HCT116 (cell line): ENCODE measurements around the gene DAGLB. TPM values are rescaled to one million over a fixed set of nuclear protein-coding genes. Genes with fewer than 3 reads are reported as not detected.

Experiments used
- ATAC-seq: fragments of 200-7000 bp; cut with Tn5 transposase; 2 replicates; pipeline ENCODE4 v1.9.1; 2020; ENCODE audit warnings: mild to moderate bottlenecking, moderate library complexity
- BruUV-seq: library from RNA; stranded (reverse); fragments of 400-500 nt; replicated peaks from 2 replicates; lab custom pipeline; 2021; lab: Mats Ljungman, UMichigan
- CTCF ChIA-PET: fragments of 300-600 bp; sonication (Branson Sonifier 250); formaldehyde crosslinking; loops from one replicate; lab custom pipeline; 2021; ENCODE audit warnings: antibody characterized with exemption; lab: Charles Lee
- POLR2A ChIA-PET: fragments of 300-600, 350-600 bp; sonication (Branson Sonifier 250); formaldehyde crosslinking; loops from one replicate; lab custom pipeline; 2021; ENCODE audit warnings: antibody characterized with exemption; lab: Charles Lee
- RAD21 ChIA-PET, 2 experiments: fragments of 300-600 bp; sonication (Branson Sonifier 250); formaldehyde crosslinking; loops; one replicate each; lab custom pipeline; 2023; ENCODE audit warnings: low total read pairs in 2 of 2; ENCODE audit not compliant: uncharacterized antibody in 2 of 2, unreplicated experiment in 2 of 2, low non-redundant PET in 1 of 2; lab: Charles Lee
- DNase-seq: peaks from one replicate; pipeline ENCODE4 v3.0.0-alpha.2; 2010; ENCODE audit warnings: low read depth, low spot score
- H2AFZ ChIP-seq: fragments of 200-600 bp; shearing (Covaris generic), sonication (generic); 2 replicates; pipeline ENCODE4 v1.6.1; 2017; ENCODE audit warnings: low read depth, mixed run types, mixed read lengths, antibody characterized with exemption, low read length; ENCODE audit not compliant: poor library complexity, severe bottlenecking
- H3K27ac ChIP-seq: 2 replicates; pipeline ENCODE4 v1.5.1; 2012; ENCODE audit warnings: low read depth, low read length
- H3K27me3 ChIP-seq: fragments of 200-600 bp; sonication (generic); 2 replicates; pipeline ENCODE4 v1.6.1; 2016; ENCODE audit warnings: mixed run types, low read length, mixed read lengths; ENCODE audit not compliant: insufficient read depth
- H3K36me3 ChIP-seq, 2 experiments: fragments of 200-500 bp in 1 of 2; fragments of 200-600 bp in 1 of 2; sonication (Bioruptor generic) in 1 of 2; sonication (generic) in 1 of 2; 2 replicates each; pipeline versions ENCODE4 v1.5.1 to v1.6.1; 2014 to 2016; ENCODE audit warnings: low read length in 2 of 2, inconsistent platforms in 1 of 2, mixed read lengths in 1 of 2, mixed run types in 1 of 2; ENCODE audit not compliant: insufficient read depth in 2 of 2, control insufficient read depth in 1 of 2
- H3K4me1 ChIP-seq, 2 experiments: fragments of 200-600 bp in 1 of 2; sonication (generic) in 1 of 2; 2 replicates each; pipeline versions ENCODE4 v1.5.1 to v1.6.1; 2012 to 2017; ENCODE audit warnings: low read length in 2 of 2, inconsistent platforms in 1 of 2, mild to moderate bottlenecking in 1 of 2, mixed read lengths in 1 of 2, mixed run types in 1 of 2, moderate library complexity in 1 of 2; ENCODE audit not compliant: insufficient read depth in 2 of 2, control insufficient read depth in 1 of 2
- H3K4me2 ChIP-seq: fragments of 200-600 bp; sonication (generic); 2 replicates; pipeline ENCODE4 v1.6.1; 2017; ENCODE audit warnings: mixed run types, low read length, mixed read lengths
- H3K4me3 ChIP-seq, 2 experiments: fragments of 200-600 bp in 1 of 2; sonication (generic) in 1 of 2; replicated peaks in 1 of 2; 2 replicates each; pipeline ENCODE4 v1.5.1; 2011 to 2016; ENCODE audit warnings: low read length in 2 of 2, control low read depth in 1 of 2, low read depth in 1 of 2, mild to moderate bottlenecking in 1 of 2, mixed read lengths in 1 of 2, mixed run types in 1 of 2
- H3K79me2 ChIP-seq: fragments of 200-600 bp; sonication (generic); 2 replicates; pipeline ENCODE4 v1.6.1; 2017; ENCODE audit warnings: mild to moderate bottlenecking, mixed run types, low read length, moderate library complexity, mixed read lengths; ENCODE audit not compliant: insufficient read depth
- H3K9ac ChIP-seq: fragments of 200-600 bp; sonication (generic); 2 replicates; pipeline ENCODE4 v1.6.1; 2016; ENCODE audit warnings: low read length, mixed read lengths
- H3K9me2 ChIP-seq: fragments of 200-600 bp; sonication (generic), shearing (Covaris generic); 2 replicates; pipeline ENCODE4 v1.6.1; 2017; ENCODE audit warnings: mixed run types, mild to moderate bottlenecking, moderate library complexity; ENCODE audit not compliant: insufficient read depth
- H3K9me3 ChIP-seq, 2 experiments: fragments of 200-500 bp in 1 of 2; fragments of 200-600 bp in 1 of 2; sonication (Bioruptor generic) in 1 of 2; sonication (generic) in 1 of 2; 2 replicates each; pipeline ENCODE4 v1.6.1; 2014 to 2017; ENCODE audit warnings: low read length in 2 of 2, mixed read lengths in 2 of 2, inconsistent platforms in 1 of 2, low read depth in 1 of 2, mild to moderate bottlenecking in 1 of 2, mixed run types in 1 of 2, moderate library complexity in 1 of 2; ENCODE audit not compliant: control insufficient read depth in 1 of 2, insufficient read depth in 1 of 2
- H4K20me1 ChIP-seq: fragments of 200-600 bp; sonication (generic), shearing (Covaris generic); 2 replicates; pipeline ENCODE4 v1.6.1; 2017; ENCODE audit warnings: mixed run types, mild to moderate bottlenecking, moderate library complexity; ENCODE audit not compliant: insufficient read depth
- ATF3 ChIP-seq: IDR thresholded peaks from 2 replicates; pipeline ENCODE4 v1.6.1; 2012
- ELF1 ChIP-seq: IDR thresholded peaks from 2 replicates; pipeline ENCODE4 v1.6.1; 2012; ENCODE audit warnings: low read depth, borderline replicate concordance
- EZH2 ChIP-seq: fragments of 200-600 bp; sonication (generic); IDR thresholded peaks from 2 replicates; pipeline ENCODE4 v1.6.1; 2017; ENCODE audit warnings: antibody characterized with exemption, mixed run types
- EZH2phosphoT487 ChIP-seq: fragments of 200-600 bp; IDR thresholded peaks from 2 replicates; pipeline ENCODE4 v1.6.1; 2018; ENCODE audit warnings: antibody characterized with exemption, borderline replicate concordance
- FOSL1 ChIP-seq: IDR thresholded peaks from 2 replicates; pipeline ENCODE4 v1.6.1; 2012; ENCODE audit warnings: low read depth
- JUND ChIP-seq: IDR thresholded peaks from 2 replicates; pipeline ENCODE4 v1.6.1; 2012
- POLR2A ChIP-seq: IDR thresholded peaks from 2 replicates; pipeline ENCODE4 v1.7.0; 2011; ENCODE audit warnings: borderline replicate concordance; ENCODE audit not compliant: insufficient read depth, insufficient read length; ENCODE audit errors: extremely low read depth
- SIN3A ChIP-seq: IDR thresholded peaks from 2 replicates; pipeline ENCODE4 v1.6.1; 2012; ENCODE audit warnings: low read depth
- SP1 ChIP-seq: IDR thresholded peaks from 2 replicates; pipeline ENCODE4 v1.6.1; 2012; ENCODE audit warnings: low read depth
- SRF ChIP-seq: IDR thresholded peaks from 2 replicates; pipeline ENCODE4 v1.6.1; 2012; ENCODE audit warnings: low read depth
- TCF7L2 ChIP-seq: IDR thresholded peaks from 2 replicates; pipeline ENCODE4 v1.7.0; 2011; ENCODE audit warnings: borderline replicate concordance, inconsistent platforms; ENCODE audit not compliant: insufficient read depth, insufficient read length; ENCODE audit errors: extremely low read depth
- YY1 ChIP-seq: IDR thresholded peaks from 2 replicates; pipeline ENCODE4 v1.6.1; 2011; ENCODE audit warnings: low read length, low read depth, moderate library complexity, mild to moderate bottlenecking; ENCODE audit not compliant: insufficient replicate concordance; ENCODE audit errors: extremely low read depth
- ZFX ChIP-seq: fragments of 450-650 bp; IDR thresholded peaks from 2 replicates; pipeline ENCODE4 v1.6.1; 2017
- ZNF274 ChIP-seq: fragments of 200-500 bp; sonication (Bioruptor generic); IDR thresholded peaks from 2 replicates; pipeline ENCODE4 v1.6.1; 2014; ENCODE audit warnings: mild to moderate bottlenecking, low read depth, low read length, inconsistent platforms
- intact Hi-C: fragments of 100-400 bp; cut with micrococcal nuclease; formaldehyde crosslinking; loops from 2 replicates; pipeline ENCODE4 v1.10.0; 2022
- total RNA-seq: library from RNA; stranded (reverse); gene quantifications from one replicate; pipeline ENCODE4 v1.2.1, GENCODE V29; 2021; ENCODE audit not compliant: unreplicated experiment
- TF ChIP-seq, protein P1 (sequence below), 3 experiments: fragments of 200-600 bp in 1 of 3; sonication (generic) in 1 of 3; IDR thresholded peaks in 2 of 3; conservative IDR thresholded peaks in 1 of 3; 2 replicates each; pipeline ENCODE4 v1.5.1; 2012 to 2017; ENCODE audit warnings: low read depth in 2 of 3, low read length in 2 of 3, antibody characterized with exemption in 1 of 3, borderline replicate concordance in 1 of 3, control low read depth in 1 of 3, mild to moderate bottlenecking in 1 of 3, mixed read lengths in 1 of 3, mixed run types in 1 of 3, moderate library complexity in 1 of 3; ENCODE audit not compliant: insufficient read depth in 1 of 3
- TF ChIP-seq, protein P2 (sequence below): IDR thresholded peaks from 2 replicates; pipeline ENCODE4 v1.6.1; 2012
- TF ChIP-seq, protein P3 (sequence below): IDR thresholded peaks from 2 replicates; pipeline ENCODE4 v1.6.1; 2011; ENCODE audit warnings: mild to moderate bottlenecking, low read length, moderate library complexity; ENCODE audit not compliant: insufficient replicate concordance; ENCODE audit errors: extremely low read depth

Gene DAGLB
- total RNA-seq, 1 experiment from 2014 or later = 30.2 TPM

DNA sequence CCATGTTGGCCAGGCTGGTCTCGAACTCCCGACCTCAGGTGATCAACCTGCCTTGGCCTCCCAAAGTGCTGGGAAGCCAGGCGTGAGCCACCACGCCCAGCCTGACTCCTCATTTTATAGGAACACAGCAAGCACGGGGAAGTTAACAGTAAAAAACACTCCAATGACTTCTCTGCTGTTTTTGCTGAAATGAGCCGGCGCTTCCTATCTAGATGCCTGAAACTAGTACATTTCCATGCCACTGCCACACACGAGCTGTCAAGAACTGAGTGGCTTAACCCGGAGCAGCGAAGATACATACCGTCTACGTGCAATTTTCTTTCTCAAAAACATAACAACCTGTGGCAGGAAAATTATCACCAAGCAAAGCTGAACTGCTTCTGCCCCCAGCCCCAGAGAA is 16.8 kb downstream of the DAGLB start:
- POLR2A ChIA-PET = interaction anchor here (1.0 kb wide), 1 partner anchor 9 kb away, joined by 3 read pairs; no protein-coding TSS in a partner anchor
- Histone ChIP-seq H3K27ac (peak overlapping the region; percentile 34; the same call in 1 of the 2 replicates), H4K20me1 (peaks cover 2% of the 10 kb centered on the region; the same call in 1 of the 2 replicates), H3K4me3 (no peak overlapping the region)
- intact Hi-C loops = no loop called here
- BruUV-seq = no TSS peak
- TF ChIP-seq EZH2phosphoT487 (no peak), SIN3A (no peak), TCF7L2 (no peak), POLR2A (no peak), ELF1 (no peak), ATF3 (no peak), FOSL1 (no peak), JUND (no peak), SRF (no peak), EZH2 (no peak), SP1 (no peak), YY1 (no peak), ZNF274 (no peak), ZFX (no peak)
- TF ChIP-seq, protein P1, sequence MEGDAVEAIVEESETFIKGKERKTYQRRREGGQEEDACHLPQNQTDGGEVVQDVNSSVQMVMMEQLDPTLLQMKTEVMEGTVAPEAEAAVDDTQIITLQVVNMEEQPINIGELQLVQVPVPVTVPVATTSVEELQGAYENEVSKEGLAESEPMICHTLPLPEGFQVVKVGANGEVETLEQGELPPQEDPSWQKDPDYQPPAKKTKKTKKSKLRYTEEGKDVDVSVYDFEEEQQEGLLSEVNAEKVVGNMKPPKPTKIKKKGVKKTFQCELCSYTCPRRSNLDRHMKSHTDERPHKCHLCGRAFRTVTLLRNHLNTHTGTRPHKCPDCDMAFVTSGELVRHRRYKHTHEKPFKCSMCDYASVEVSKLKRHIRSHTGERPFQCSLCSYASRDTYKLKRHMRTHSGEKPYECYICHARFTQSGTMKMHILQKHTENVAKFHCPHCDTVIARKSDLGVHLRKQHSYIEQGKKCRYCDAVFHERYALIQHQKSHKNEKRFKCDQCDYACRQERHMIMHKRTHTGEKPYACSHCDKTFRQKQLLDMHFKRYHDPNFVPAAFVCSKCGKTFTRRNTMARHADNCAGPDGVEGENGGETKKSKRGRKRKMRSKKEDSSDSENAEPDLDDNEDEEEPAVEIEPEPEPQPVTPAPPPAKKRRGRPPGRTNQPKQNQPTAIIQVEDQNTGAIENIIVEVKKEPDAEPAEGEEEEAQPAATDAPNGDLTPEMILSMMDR (IDR thresholded peaks at IDR 0.05 in 2 of 3, conservative IDR thresholded peaks at IDR 0.05 in 1 of 3; ENCODE audit: borderline replicate concordance in 1 of 3, insufficient read depth in 1 of 3, low read depth in 2 of 3, low read length in 2 of 3) = no peak
- TF ChIP-seq, protein P2, sequence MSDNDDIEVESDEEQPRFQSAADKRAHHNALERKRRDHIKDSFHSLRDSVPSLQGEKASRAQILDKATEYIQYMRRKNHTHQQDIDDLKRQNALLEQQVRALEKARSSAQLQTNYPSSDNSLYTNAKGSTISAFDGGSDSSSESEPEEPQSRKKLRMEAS = no peak
- TF ChIP-seq, protein P3, sequence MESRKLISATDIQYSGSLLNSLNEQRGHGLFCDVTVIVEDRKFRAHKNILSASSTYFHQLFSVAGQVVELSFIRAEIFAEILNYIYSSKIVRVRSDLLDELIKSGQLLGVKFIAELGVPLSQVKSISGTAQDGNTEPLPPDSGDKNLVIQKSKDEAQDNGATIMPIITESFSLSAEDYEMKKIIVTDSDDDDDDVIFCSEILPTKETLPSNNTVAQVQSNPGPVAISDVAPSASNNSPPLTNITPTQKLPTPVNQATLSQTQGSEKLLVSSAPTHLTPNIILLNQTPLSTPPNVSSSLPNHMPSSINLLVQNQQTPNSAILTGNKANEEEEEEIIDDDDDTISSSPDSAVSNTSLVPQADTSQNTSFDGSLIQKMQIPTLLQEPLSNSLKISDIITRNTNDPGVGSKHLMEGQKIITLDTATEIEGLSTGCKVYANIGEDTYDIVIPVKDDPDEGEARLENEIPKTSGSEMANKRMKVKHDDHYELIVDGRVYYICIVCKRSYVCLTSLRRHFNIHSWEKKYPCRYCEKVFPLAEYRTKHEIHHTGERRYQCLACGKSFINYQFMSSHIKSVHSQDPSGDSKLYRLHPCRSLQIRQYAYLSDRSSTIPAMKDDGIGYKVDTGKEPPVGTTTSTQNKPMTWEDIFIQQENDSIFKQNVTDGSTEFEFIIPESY = no peak
- TF ChIP-seq, all 23 proteins: peak for 0
- H3K9ac ChIP-seq = no peak overlapping the region
- no peak for ATAC-seq
- no peaks in the 10 kb centered on the region for H3K27me3 ChIP-seq
- RAD21 ChIA-PET = no interaction called here
- peaks cover 20 to 43% of the 10 kb centered on the region in 2 experiments for H3K4me1 ChIP-seq
- no peaks in the 10 kb centered on the region for H3K9me2 ChIP-seq
- no peak for DNase-seq
- H2AFZ ChIP-seq = no peak overlapping the region
- H3K36me3 ChIP-seq = peaks cover 14 to 51% of the 10 kb centered on the region in 2 experiments
- peaks cover 58% of the 10 kb centered on the region for H3K79me2 ChIP-seq
- CTCF ChIA-PET = interaction anchor here (1.3 kb wide), 1 partner anchor 46 kb away, joined by 4 read pairs; no protein-coding TSS in a partner anchor
- H3K4me2 ChIP-seq = no peak overlapping the region
- H3K9me3 ChIP-seq = no peaks in the 10 kb centered on the region
